ENCODE data around the gene FSCN2. TPM values are rescaled to one million over a fixed set of nuclear protein-coding genes. Genes with fewer than 3 reads are reported as not detected.

FSCN2 gene
- total RNA-seq, 2 experiments from 2014 or later, result 0.94 to 1.7 TPM

- peaks cover 4% of the 10 kb centered on the region for H3K4me1 Mint-ChIP-seq
- DNase-seq, result no peak
- ATAC-seq (ENCODE audit: low read depth), result no peak
- peaks cover 17% of the 10 kb centered on the region for H3K27me3 Mint-ChIP-seq
- no peaks in the 10 kb centered on the region for H3K9me3 Mint-ChIP-seq
- H3K27ac Mint-ChIP-seq, result no peak overlapping the region
- H3K4me3 Mint-ChIP-seq, result no peak overlapping the region
- peaks cover 2% of the 10 kb centered on the region for H3K36me3 Mint-ChIP-seq
- POLR2A ChIA-PET, result interaction anchor here (0.6 to 1.9 kb wide), 5 partner anchors 9 to 322 kb away, joined by 3 to 9 read pairs (median 3); partner anchors contain the start of gene ACTG1
Measured at GRCh38 chr17:81498953-81499600, 29.1 kb upstream of the FSCN2 start.

- Mint-ChIP-seq H3K4me3 (no peak overlapping the region), H3K27me3 (peaks cover 19% of the 10 kb centered on the region), H3K4me1 (peaks cover 4% of the 10 kb centered on the region), H3K9me3 (no peaks in the 10 kb centered on the region), H3K36me3 (peaks cover 2% of the 10 kb centered on the region), H3K27ac (no peak overlapping the region)
- POLR2A ChIA-PET, result interaction anchor here (0.6 to 1.9 kb wide), 3 partner anchors 8 to 13 kb away, joined by 3 to 11 read pairs (median 9); partner anchors contain the start of gene ACTG1
- no peak for DNase-seq
- no peak for ATAC-seq (ENCODE audit: low read depth)
Measured at GRCh38 chr17:81499601-81499970, 28.6 kb upstream of the FSCN2 start.

- no peak for DNase-seq
Measured at GRCh38 chr17:81500047-81500446, 28.1 kb upstream of the FSCN2 start.

GRCh38 chr17:81502471-81503017 is 25.6 kb upstream of the FSCN2 start:
- Mint-ChIP-seq H3K4me3 (no peak overlapping the region), H3K27ac (no peak overlapping the region), H3K27me3 (peaks cover 16% of the 10 kb centered on the region), H3K9me3 (no peaks in the 10 kb centered on the region), H3K36me3 (no peaks in the 10 kb centered on the region), H3K4me1 (peaks cover 2% of the 10 kb centered on the region)
- no peak for ATAC-seq (ENCODE audit: low read depth)
- POLR2A ChIA-PET, result interaction anchor here (1.1 kb wide), 1 partner anchor 10 kb away, joined by 4 read pairs; the partner anchor contains the start of gene ACTG1
- no peak for DNase-seq

More at GRCh38 chr17:81500047-81500446, 28.1 kb upstream of the FSCN2 start:
- H3K4me3 Mint-ChIP-seq, result no peak overlapping the region
- H3K27me3 Mint-ChIP-seq, result peaks cover 22% of the 10 kb centered on the region
- POLR2A ChIA-PET, result interaction anchor here (1.7 kb wide), 1 partner anchor 10 kb away, joined by 11 read pairs; no protein-coding TSS in a partner anchor
- H3K27ac Mint-ChIP-seq, result no peak overlapping the region
- H3K9me3 Mint-ChIP-seq, result no peaks in the 10 kb centered on the region
- ATAC-seq (ENCODE audit: low read depth), result no peak
- peaks cover 3% of the 10 kb centered on the region for H3K4me1 Mint-ChIP-seq
- H3K36me3 Mint-ChIP-seq, result no peaks in the 10 kb centered on the region

- H3K27me3 Mint-ChIP-seq, result peaks cover 9% of the 10 kb centered on the region
- ATAC-seq (ENCODE audit: low read depth) (no peak), DNase-seq (no peak)
- POLR2A ChIA-PET, result interaction anchor here (1.1 kb wide), 1 partner anchor 9 kb away, joined by 4 read pairs; the partner anchor contains the start of gene ACTG1
- H3K4me3 Mint-ChIP-seq, result no peak overlapping the region
- H3K9me3 Mint-ChIP-seq, result no peaks in the 10 kb centered on the region
- peaks cover 7% of the 10 kb centered on the region for H3K36me3 Mint-ChIP-seq
- no peak overlapping the region for H3K27ac Mint-ChIP-seq
- peaks cover 5% of the 10 kb centered on the region for H3K4me1 Mint-ChIP-seq
Measured at GRCh38 chr17:81503619-81504018, 24.6 kb upstream of the FSCN2 start.

- no peak for DNase-seq
- peak overlapping the region; percentile 87 for H3K27ac Mint-ChIP-seq
- peaks cover 7% of the 10 kb centered on the region for H3K27me3 Mint-ChIP-seq
- H3K36me3 Mint-ChIP-seq, result peaks cover 44% of the 10 kb centered on the region
- H3K4me3 Mint-ChIP-seq, result peak overlapping the region; percentile 93
- POLR2A ChIA-PET, result interaction anchor here (0.7 to 3.1 kb wide), 15 partner anchors 8 to 393 kb away, joined by 3 to 19 read pairs (median 5); partner anchors contain the start of genes FAAP100, MRPL12, SLC38A10 and TEPSIN
- peaks cover 25% of the 10 kb centered on the region for H3K4me1 Mint-ChIP-seq
- no peak for ATAC-seq (ENCODE audit: low read depth)
- H3K9me3 Mint-ChIP-seq, result no peaks in the 10 kb centered on the region
Measured at GRCh38 chr17:81508639-81509206, 19.5 kb upstream of the FSCN2 start.

GRCh38 chr17:81509207-81509971 is 18.8 kb upstream of the FSCN2 start:
- Mint-ChIP-seq H3K9me3 (no peaks in the 10 kb centered on the region), H3K36me3 (peaks cover 44% of the 10 kb centered on the region), H3K4me1 (peaks cover 25% of the 10 kb centered on the region), H3K27me3 (peaks cover 4% of the 10 kb centered on the region), H3K27ac (peak overlapping the region; percentile 87), H3K4me3 (peak overlapping the region; percentile 93)
- DNase-seq, result no peak
- ATAC-seq (ENCODE audit: low read depth), result no peak
- POLR2A ChIA-PET, result interaction anchor here (1.0 to 3.1 kb wide), 11 partner anchors 9 to 271 kb away, joined by 3 to 19 read pairs (median 7); partner anchors contain the start of genes FAAP100, MRPL12, SLC38A10 and TEPSIN

GRCh38 chr17:81509972-81510784 is 18.0 kb upstream of the FSCN2 start:
- peak overlapping the region; percentile 93 for H3K4me3 Mint-ChIP-seq
- peak overlapping the region; percentile 89 for H3K27ac Mint-ChIP-seq
- no peak for ATAC-seq (ENCODE audit: low read depth)
- H3K36me3 Mint-ChIP-seq, result peaks cover 44% of the 10 kb centered on the region
- no peak for DNase-seq
- POLR2A ChIA-PET, result interaction anchor here (0.9 to 6.9 kb wide), 10 partner anchors 9 to 360 kb away, joined by 3 to 50 read pairs (median 5); partner anchors contain the start of genes ARHGDIA, FAAP100 and MRPL12
- H3K9me3 Mint-ChIP-seq, result no peaks in the 10 kb centered on the region
- peaks cover 24% of the 10 kb centered on the region for H3K4me1 Mint-ChIP-seq
- no peaks in the 10 kb centered on the region for H3K27me3 Mint-ChIP-seq

GRCh38 chr17:81510785-81511553 is 17.2 kb upstream of the FSCN2 start:
- Mint-ChIP-seq H3K27ac (peak overlapping the region; percentile 89), H3K4me1 (peaks cover 26% of the 10 kb centered on the region), H3K9me3 (no peaks in the 10 kb centered on the region), H3K4me3 (peak overlapping the region; percentile 93), H3K27me3 (no peaks in the 10 kb centered on the region), H3K36me3 (peaks cover 44% of the 10 kb centered on the region)
- POLR2A ChIA-PET, result interaction anchor here (0.9 to 6.9 kb wide), 9 partner anchors 8 to 493 kb away, joined by 3 to 50 read pairs (median 4); partner anchors contain the start of genes ARHGDIA, FAAP100 and MRPL12
- ATAC-seq (ENCODE audit: low read depth) (no peak), DNase-seq (peak; percentile 63)

- ATAC-seq (ENCODE audit: low read depth), result no peak
- H3K4me1 Mint-ChIP-seq, result peaks cover 30% of the 10 kb centered on the region
- H3K27ac Mint-ChIP-seq, result peak overlapping the region; percentile 89
- peaks cover 44% of the 10 kb centered on the region for H3K36me3 Mint-ChIP-seq
- no peaks in the 10 kb centered on the region for H3K27me3 Mint-ChIP-seq
- DNase-seq, result no peak
- H3K4me3 Mint-ChIP-seq, result peak overlapping the region; percentile 93
- POLR2A ChIA-PET, result interaction anchor here (0.9 to 6.9 kb wide), 9 partner anchors 8 to 494 kb away, joined by 3 to 50 read pairs (median 4); partner anchors contain the start of genes ARHGDIA, ARL16, FAAP100 and HGS
- H3K9me3 Mint-ChIP-seq, result no peaks in the 10 kb centered on the region
Measured at GRCh38 chr17:81511554-81511803, 16.7 kb upstream of the FSCN2 start.

GRCh38 chr17:81511804-81512561 is 16.2 kb upstream of the FSCN2 start:
- peaks cover 30% of the 10 kb centered on the region for H3K4me1 Mint-ChIP-seq
- no peaks in the 10 kb centered on the region for H3K27me3 Mint-ChIP-seq
- ATAC-seq (ENCODE audit: low read depth) (peak; percentile 0), DNase-seq (peak; percentile 58)
- POLR2A ChIA-PET, result interaction anchor here (0.7 to 6.9 kb wide), 10 partner anchors 9 to 289 kb away, joined by 3 to 50 read pairs (median 6); partner anchors contain the start of genes ARL16, FAAP100, HGS and MRPL12
- peak overlapping the region; percentile 89 for H3K27ac Mint-ChIP-seq
- peaks cover 44% of the 10 kb centered on the region for H3K36me3 Mint-ChIP-seq
- peak overlapping the region; percentile 93 for H3K4me3 Mint-ChIP-seq
- no peaks in the 10 kb centered on the region for H3K9me3 Mint-ChIP-seq
